ENCODE measurements around the gene DYRK3. TPM values are rescaled to one million over a fixed set of nuclear protein-coding genes. Genes with fewer than 3 reads are reported as not detected.
"Not testable (repeated sequence)": the region's sequence is repeated elsewhere in the genome, so short reads cannot be mapped to it uniquely, and the experiment has no call there.

DYRK3 gene
- total and polyA plus RNA-seq, 3 experiments from 2014 or later: 11.0 to 11.7 TPM; not detected in 1

GRCh38 chr1:206608108-206608698 is 27.1 kb upstream of the DYRK3 start:
- peak overlapping the region in 1 of 8 donors; percentile 46 for H3K27ac Mint-ChIP-seq
- H3K9me3 Mint-ChIP-seq: no peaks in the 10 kb centered on the region
- ChIA-PET CTCF (interaction anchor here (0.6 to 1.7 kb wide), 6 partner anchors 13 to 34 kb away, joined by 3 to 5 read pairs (median 3); no protein-coding TSS in a partner anchor), POLR2A (no interaction called here)
- no peak overlapping the region for H3K4me3 ChIP-seq (ENCODE audit: low read length)
- H3K9me3 ChIP-seq (ENCODE audit: low read length): no peaks in the 10 kb centered on the region
- no peaks in the 10 kb centered on the region for H3K27me3 ChIP-seq (ENCODE audit: insufficient read depth, low read length, poor library complexity, severe bottlenecking)
- H3K4me3 Mint-ChIP-seq: no peak overlapping the region
- H3K4me1 ChIP-seq (ENCODE audit: insufficient read depth, low read length): peaks cover 9% of the 10 kb centered on the region
- peaks cover 0 to 72% (median 18%) of the 10 kb centered on the region in 3 donors for H3K36me3 Mint-ChIP-seq
- no peaks in the 10 kb centered on the region for H3K27me3 Mint-ChIP-seq
- peaks cover 14 to 26% (median 21%) of the 10 kb centered on the region in 3 donors for H3K4me1 Mint-ChIP-seq
- peaks cover 24% of the 10 kb centered on the region for H3K36me3 ChIP-seq (ENCODE audit: insufficient read depth, low read length)
- peak; percentile 33 to 71 (median 46) for DNase-seq
- no peak overlapping the region for H3K27ac ChIP-seq (ENCODE audit: low read depth, low read length)

GRCh38 chr1:206609229-206609991 is 25.9 kb upstream of the DYRK3 start:
- H3K4me3 Mint-ChIP-seq: peak overlapping the region in 3 of 7 donors; percentile 28 to 67 (median 37)
- Histone ChIP-seq H3K4me1 (ENCODE audit: insufficient read depth, low read length) (peaks cover 9% of the 10 kb centered on the region), H3K36me3 (ENCODE audit: insufficient read depth, low read length) (peaks cover 16% of the 10 kb centered on the region), H3K27ac (ENCODE audit: low read depth, low read length) (no peak overlapping the region), H3K4me3 (ENCODE audit: low read length) (no peak overlapping the region), H3K9me3 (ENCODE audit: low read length) (no peaks in the 10 kb centered on the region), H3K27me3 (ENCODE audit: insufficient read depth, low read length, poor library complexity, severe bottlenecking) (no peaks in the 10 kb centered on the region)
- H3K27ac Mint-ChIP-seq: peak overlapping the region in 5 of 8 donors; percentile 50 to 74 (median 58)
- H3K36me3 Mint-ChIP-seq: peaks cover 0 to 62% (median 18%) of the 10 kb centered on the region in 3 donors
- H3K27me3 Mint-ChIP-seq: no peaks in the 10 kb centered on the region
- ChIA-PET CTCF (interaction anchor here (0.6 to 3.7 kb wide), 9 partner anchors 9 to 64 kb away, joined by 3 to 24 read pairs (median 5); partner anchors contain the start of gene DYRK3), POLR2A (no interaction called here)
- H3K9me3 Mint-ChIP-seq: no peaks in the 10 kb centered on the region
- DNase-seq: no peak
- H3K4me1 Mint-ChIP-seq: peaks cover 14 to 26% (median 21%) of the 10 kb centered on the region in 3 donors

- Mint-ChIP-seq H3K27ac (peak within 1 kb of the TSS; percentile 63 to 97 (median 96)), H3K27me3 (no peaks in the 10 kb centered on the region), H3K4me1 (peaks cover 14 to 26% (median 21%) of the 10 kb centered on the region in 3 donors), H3K4me3 (peak within 1 kb of the TSS; percentile 88 to 95 (median 92)), H3K9me3 (no peaks in the 10 kb centered on the region), H3K36me3 (peaks cover 0 to 36% (median 11%) of the 10 kb centered on the region in 3 donors)
- peak within 1 kb of the TSS; percentile 91 for H3K27ac ChIP-seq (ENCODE audit: low read depth, low read length)
- ChIA-PET CTCF (interaction anchor here (0.5 to 3.7 kb wide), 29 partner anchors 9 to 309 kb away, joined by 3 to 24 read pairs (median 5); partner anchors contain the start of genes DYRK3, FCMR and IKBKE), POLR2A (interaction anchor here (0.7 to 1.7 kb wide), 6 partner anchors 23 to 1384 kb away, joined by 3 to 11 read pairs (median 4); partner anchors contain the start of genes DYRK3, IKBKE and TMCC2)
- H3K9me3 ChIP-seq (ENCODE audit: low read length): no peaks in the 10 kb centered on the region
- peak within 1 kb of the TSS; percentile 98 for H3K4me3 ChIP-seq (ENCODE audit: low read length)
- H3K4me1 ChIP-seq (ENCODE audit: insufficient read depth, low read length): peaks cover 9% of the 10 kb centered on the region
- peak; percentile 91 to 95 (median 92) for DNase-seq
- peaks cover 4% of the 10 kb centered on the region for H3K36me3 ChIP-seq (ENCODE audit: insufficient read depth, low read length)
- H3K27me3 ChIP-seq (ENCODE audit: insufficient read depth, low read length, poor library complexity, severe bottlenecking): no peaks in the 10 kb centered on the region
Measured at GRCh38 chr1:206612129-206612876, 23.0 kb upstream of the DYRK3 start, which contains the start of gene EIF2D. EIF2D (minus strand) TSS chr1:206612465; CDS start chr1:206612342, 123 bp downstream.

GRCh38 chr1:206626396-206626795 is 8.9 kb upstream of the DYRK3 start:
- peaks cover 16 to 23% of the 10 kb centered on the region in 2 donors for H3K27me3 Mint-ChIP-seq
- CTCF ChIA-PET, DNase-seq: not testable (repeated sequence)

GRCh38 chr1:206628916-206629315 is 6.4 kb upstream of the DYRK3 start:
- no peaks in the 10 kb centered on the region for H3K36me3 Mint-ChIP-seq
- ChIA-PET POLR2A (no interaction called here), CTCF (interaction anchor here (0.8 to 8.4 kb wide), 4 partner anchors 8 to 106 kb away, joined by 3 to 108 read pairs (median 5); no protein-coding TSS in a partner anchor)

More at GRCh38 chr1:206626396-206626795, 8.9 kb upstream of the DYRK3 start:
- H3K36me3 Mint-ChIP-seq; H3K4me3 ChIP-seq (ENCODE audit: low read length); H3K27ac Mint-ChIP-seq; H3K36me3 ChIP-seq (ENCODE audit: insufficient read depth, low read length); H3K27me3 ChIP-seq (ENCODE audit: insufficient read depth, low read length, poor library complexity, severe bottlenecking); POLR2A ChIA-PET; H3K4me1 Mint-ChIP-seq; H3K4me1 ChIP-seq (ENCODE audit: insufficient read depth, low read length); H3K27ac ChIP-seq (ENCODE audit: low read depth, low read length); H3K9me3 ChIP-seq (ENCODE audit: low read length); H3K4me3 Mint-ChIP-seq; H3K9me3 Mint-ChIP-seq: not testable (repeated sequence)

GRCh38 chr1:206631085-206631509 is 4.2 kb upstream of the DYRK3 start:
- H3K4me1 ChIP-seq (ENCODE audit: insufficient read depth, low read length): peaks cover 11% of the 10 kb centered on the region
- H3K9me3 Mint-ChIP-seq: no peaks in the 10 kb centered on the region
- CTCF ChIA-PET: interaction anchor here (1.0 to 8.4 kb wide), 8 partner anchors 25 to 351 kb away, joined by 3 to 108 read pairs (median 3); no protein-coding TSS in a partner anchor
- H3K36me3 Mint-ChIP-seq: no peaks in the 10 kb centered on the region
- POLR2A ChIA-PET: no interaction called here
- no peak overlapping the region for H3K27ac Mint-ChIP-seq
- H3K36me3 ChIP-seq (ENCODE audit: insufficient read depth, low read length): no peaks in the 10 kb centered on the region
- H3K27me3 Mint-ChIP-seq: peaks cover 24 to 25% of the 10 kb centered on the region in 2 donors
- H3K27me3 ChIP-seq (ENCODE audit: insufficient read depth, low read length, poor library complexity, severe bottlenecking): no peaks in the 10 kb centered on the region
- H3K4me3 ChIP-seq (ENCODE audit: low read length): no peak overlapping the region
- H3K27ac ChIP-seq (ENCODE audit: low read depth, low read length): no peak overlapping the region
- no peak overlapping the region for H3K4me3 Mint-ChIP-seq
- no peaks in the 10 kb centered on the region for H3K9me3 ChIP-seq (ENCODE audit: low read length)
- no peak for DNase-seq
- peaks cover 11 to 17% (median 14%) of the 10 kb centered on the region in 3 donors for H3K4me1 Mint-ChIP-seq

More at GRCh38 chr1:206628916-206629315, 6.4 kb upstream of the DYRK3 start:
- Mint-ChIP-seq H3K27ac (no peak overlapping the region), H3K9me3 (no peaks in the 10 kb centered on the region), H3K27me3 (peaks cover 22 to 33% of the 10 kb centered on the region in 2 donors), H3K4me3 (peak overlapping the region in 1 of 7 donors; percentile 2), H3K4me1 (no peaks in the 10 kb centered on the region)
- Histone ChIP-seq H3K27ac (ENCODE audit: low read depth, low read length) (no peak overlapping the region), H3K27me3 (ENCODE audit: insufficient read depth, low read length, poor library complexity, severe bottlenecking) (no peaks in the 10 kb centered on the region), H3K9me3 (ENCODE audit: low read length) (no peaks in the 10 kb centered on the region), H3K4me1 (ENCODE audit: insufficient read depth, low read length) (no peaks in the 10 kb centered on the region), H3K4me3 (ENCODE audit: low read length) (no peak overlapping the region), H3K36me3 (ENCODE audit: insufficient read depth, low read length) (no peaks in the 10 kb centered on the region)
- no peak for DNase-seq

GRCh38 chr1:206633708-206634121 is 1.6 kb upstream of the DYRK3 start:
- Mint-ChIP-seq H3K36me3 (no peaks in the 10 kb centered on the region), H3K9me3 (no peaks in the 10 kb centered on the region), H3K4me1 (peaks cover 13 to 27% (median 18%) of the 10 kb centered on the region in 3 donors), H3K4me3 (peak overlapping the region in 3 of 7 donors; percentile 61 to 96 (median 85)), H3K27ac (peak overlapping the region in 1 of 8 donors; percentile 6), H3K27me3 (peaks cover 11 to 20% of the 10 kb centered on the region in 2 donors)
- Histone ChIP-seq H3K36me3 (ENCODE audit: insufficient read depth, low read length) (no peaks in the 10 kb centered on the region), H3K27me3 (ENCODE audit: insufficient read depth, low read length, poor library complexity, severe bottlenecking) (no peaks in the 10 kb centered on the region), H3K4me3 (ENCODE audit: low read length) (no peak overlapping the region), H3K4me1 (ENCODE audit: insufficient read depth, low read length) (peaks cover 13% of the 10 kb centered on the region), H3K9me3 (ENCODE audit: low read length) (no peaks in the 10 kb centered on the region), H3K27ac (ENCODE audit: low read depth, low read length) (no peak overlapping the region)
- ChIA-PET POLR2A (no interaction called here), CTCF (interaction anchor here (0.9 to 8.4 kb wide), 9 partner anchors 13 to 866 kb away, joined by 3 to 108 read pairs (median 5); no protein-coding TSS in a partner anchor)
- DNase-seq: no peak

Measured in CD8-positive, alpha-beta memory T cell (primary cell).